Measurements from ENCODE around the gene DDX17. TPM values are rescaled to one million over a fixed set of nuclear protein-coding genes. Genes with fewer than 3 reads are reported as not detected.
"Not testable (repeated sequence)": the region's sequence is repeated elsewhere in the genome, so short reads cannot be mapped to it uniquely, and the experiment has no call there.

DDX17 gene
- total and polyA plus RNA-seq, 4 donors, result 50.0 to 555 (median 366) TPM

GRCh38 chr22:38477585-38477984 is 28.5 kb downstream of the DDX17 start:
- intact Hi-C loops (cut with DNase I), result no loop called here
- ATAC-seq (ENCODE audit: low FRiP score) (no peak), DNase-seq (no peak)
- H3K27ac ChIP-seq (ENCODE audit: low read depth in 1 of 2, low read length in 2 of 2), result no peak overlapping the region
- H3K36me3 ChIP-seq (ENCODE audit: control insufficient read depth in 1 of 2, insufficient read depth in 2 of 2, low read length in 1 of 2), result peaks cover 2 to 4% of the 10 kb centered on the region in 2 donors
- H3K9me3 ChIP-seq (ENCODE audit: control insufficient read depth, low read length), result no peaks in the 10 kb centered on the region
- no peaks in the 10 kb centered on the region for H3K27me3 ChIP-seq (ENCODE audit: control insufficient read depth in 1 of 2, insufficient read depth in 2 of 2, low read length in 1 of 2)
- H3K4me1 ChIP-seq (ENCODE audit: control insufficient read depth in 1 of 2, insufficient read depth in 2 of 2, low read length in 2 of 2), result no peaks in the 10 kb centered on the region
- no peak overlapping the region for H3K4me3 ChIP-seq (ENCODE audit: low read length in 2 of 2)
- WGBS, 2 donors, result 76 to 81% methylated on average over 1 of the region's 1 CpG

DNA sequence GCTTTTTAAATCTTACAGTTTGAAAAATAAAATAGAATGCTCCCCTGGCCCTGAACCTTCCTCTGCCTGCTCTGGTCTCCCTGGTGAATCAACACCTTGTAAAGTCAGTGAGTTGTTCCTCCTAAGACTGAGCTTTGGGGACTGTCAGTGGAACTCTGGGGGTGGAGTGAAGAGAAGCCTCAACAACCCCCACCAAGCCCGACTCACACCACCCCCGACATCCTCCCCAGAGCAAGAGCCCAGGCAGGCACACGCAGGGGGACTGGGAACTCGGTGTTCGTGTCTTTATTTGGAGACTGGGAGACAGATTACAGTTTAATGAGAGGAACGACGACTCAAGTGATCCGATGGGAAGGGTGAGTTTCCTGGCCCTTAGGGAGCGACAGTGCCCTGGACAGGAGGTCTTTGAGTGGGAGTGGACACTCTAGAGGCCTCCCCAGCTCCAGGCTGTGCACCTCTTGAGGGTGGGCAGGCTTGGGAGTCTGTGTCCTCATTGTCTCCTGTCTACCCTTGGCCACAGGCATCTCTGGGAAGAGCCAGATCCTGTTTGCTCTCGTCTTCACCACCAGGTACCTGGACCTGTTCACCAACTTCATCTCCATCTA is 32.0 kb downstream of the DDX17 start:
- no peak overlapping the region for H3K27ac ChIP-seq (ENCODE audit: low read depth in 1 of 2, low read length in 2 of 2)
- H3K36me3 ChIP-seq (ENCODE audit: control insufficient read depth in 1 of 2, insufficient read depth in 2 of 2, low read length in 1 of 2), result no peaks in the 10 kb centered on the region
- H3K9me3 ChIP-seq (ENCODE audit: control insufficient read depth, low read length), result no peaks in the 10 kb centered on the region
- intact Hi-C loops (cut with DNase I), result no loop called here
- DNase-seq (peak in 1 of 2 donors; percentile 49), ATAC-seq (ENCODE audit: low FRiP score) (no peak)
- no peaks in the 10 kb centered on the region for H3K27me3 ChIP-seq (ENCODE audit: control insufficient read depth in 1 of 2, insufficient read depth in 2 of 2, low read length in 1 of 2)
- no peak overlapping the region for H3K4me3 ChIP-seq (ENCODE audit: low read length in 2 of 2)
- 59 to 67% methylated on average over 10 of the region's 10 CpGs for WGBS, 2 donors
- H3K4me1 ChIP-seq (ENCODE audit: control insufficient read depth in 1 of 2, insufficient read depth in 2 of 2, low read length in 2 of 2), result no peaks in the 10 kb centered on the region

DNA sequence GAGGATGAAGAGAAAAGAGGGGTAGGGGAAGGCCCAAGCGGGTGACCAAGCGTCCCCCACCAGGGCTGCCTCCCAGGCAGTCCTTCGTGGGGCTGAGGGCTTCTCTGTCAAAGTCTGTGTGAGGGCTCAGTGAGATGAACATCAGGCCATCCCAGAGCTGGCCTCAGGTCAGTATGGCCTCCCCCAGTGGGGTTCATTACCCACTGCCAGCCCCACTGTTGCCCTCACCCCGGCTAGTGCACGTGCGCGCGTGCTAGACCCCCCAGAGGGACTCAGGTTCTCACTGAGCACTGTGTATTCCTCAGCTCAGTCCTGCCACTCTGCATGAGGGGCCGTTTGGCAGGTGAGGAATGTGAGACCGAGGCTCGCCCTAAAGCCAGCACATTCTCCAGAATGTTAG is 34.9 kb downstream of the DDX17 start:
- H3K36me3 ChIP-seq (ENCODE audit: control insufficient read depth in 1 of 2, insufficient read depth in 2 of 2, low read length in 1 of 2), result no peaks in the 10 kb centered on the region
- ATAC-seq (ENCODE audit: low FRiP score), result no peak
- no peaks in the 10 kb centered on the region for H3K27me3 ChIP-seq (ENCODE audit: control insufficient read depth in 1 of 2, insufficient read depth in 2 of 2, low read length in 1 of 2)
- no peaks in the 10 kb centered on the region for H3K9me3 ChIP-seq (ENCODE audit: control insufficient read depth, low read length)
- DNase-seq, result peak in 1 of 2 donors; percentile 59
- H3K4me3 ChIP-seq (ENCODE audit: low read length in 2 of 2), result no peak overlapping the region
- intact Hi-C loops (cut with DNase I), result no loop called here
- H3K27ac ChIP-seq (ENCODE audit: low read depth in 1 of 2, low read length in 2 of 2), result no peak overlapping the region
- 79 to 88% methylated on average over 11 of the region's 11 CpGs for WGBS, 2 donors
- no peaks in the 10 kb centered on the region for H3K4me1 ChIP-seq (ENCODE audit: control insufficient read depth in 1 of 2, insufficient read depth in 2 of 2, low read length in 2 of 2)

GRCh38 chr22:38470179-38470578 is 35.9 kb downstream of the DDX17 start:
- H3K27ac ChIP-seq (ENCODE audit: low read depth in 1 of 2, low read length in 2 of 2); intact Hi-C loops (cut with DNase I); H3K9me3 ChIP-seq (ENCODE audit: control insufficient read depth, low read length); ATAC-seq (ENCODE audit: low FRiP score); H3K27me3 ChIP-seq (ENCODE audit: control insufficient read depth in 1 of 2, insufficient read depth in 2 of 2, low read length in 1 of 2); H3K4me3 ChIP-seq (ENCODE audit: low read length in 2 of 2); H3K36me3 ChIP-seq (ENCODE audit: control insufficient read depth in 1 of 2, insufficient read depth in 2 of 2, low read length in 1 of 2); H3K4me1 ChIP-seq (ENCODE audit: control insufficient read depth in 1 of 2, insufficient read depth in 2 of 2, low read length in 2 of 2): not testable (repeated sequence)
- DNase-seq, result peak in 1 of 2 donors; percentile 14
- WGBS, 2 donors, result 94 to 96% methylated on average over 10 of the region's 10 CpGs

GRCh38 chr22:38469306-38469781 is 36.8 kb downstream of the DDX17 start:
- 86 to 91% methylated on average over 6 of the region's 6 CpGs for WGBS, 2 donors
- H3K36me3 ChIP-seq (ENCODE audit: control insufficient read depth in 1 of 2, insufficient read depth in 2 of 2, low read length in 1 of 2), result no peaks in the 10 kb centered on the region
- H3K4me3 ChIP-seq (ENCODE audit: low read length in 2 of 2), result no peak overlapping the region
- H3K9me3 ChIP-seq (ENCODE audit: control insufficient read depth, low read length), result no peaks in the 10 kb centered on the region
- ATAC-seq (ENCODE audit: low FRiP score) (no peak), DNase-seq (peak in 1 of 2 donors; percentile 73)
- no peaks in the 10 kb centered on the region for H3K27me3 ChIP-seq (ENCODE audit: control insufficient read depth in 1 of 2, insufficient read depth in 2 of 2, low read length in 1 of 2)
- H3K27ac ChIP-seq (ENCODE audit: low read depth in 1 of 2, low read length in 2 of 2), result no peak overlapping the region
- intact Hi-C loops (cut with DNase I), result loop anchor here in 1 of 2 donors (5.0 kb wide), 1 partner anchor 33 kb away; no protein-coding TSS in a partner anchor
- H3K4me1 ChIP-seq (ENCODE audit: control insufficient read depth in 1 of 2, insufficient read depth in 2 of 2, low read length in 2 of 2), result no peaks in the 10 kb centered on the region

GRCh38 chr22:38468443-38469305 is 37.4 kb downstream of the DDX17 start:
- intact Hi-C loops (cut with DNase I), result loop anchor here in 1 of 2 donors (5.0 kb wide), 1 partner anchor 34 kb away; no protein-coding TSS in a partner anchor
- ATAC-seq (ENCODE audit: low FRiP score), result peak; percentile 31
- WGBS, 2 donors, result 15 to 19% methylated on average over 26 to 28 of the region's 28 CpGs

GRCh38 chr22:38467904-38468442 is 38.1 kb downstream of the DDX17 start, which contains the start of gene KDELR3:
Gene KDELR3, plus strand, starts transcription at chr22:38468096. Its CDS starts 138 bp downstream, at chr22:38468234.
- no peaks in the 10 kb centered on the region for H3K9me3 ChIP-seq (ENCODE audit: control insufficient read depth, low read length)
- H3K27ac ChIP-seq (ENCODE audit: low read depth in 1 of 2, low read length in 2 of 2), result no peak within 1 kb of the TSS
- WGBS, 2 donors, result 0 to 1% methylated on average over 51 to 53 of the region's 53 CpGs
- H3K4me3 ChIP-seq (ENCODE audit: low read length in 2 of 2), result peak within 1 kb of the TSS; percentile 3 to 21
- peak; percentile 79 to 93 for DNase-seq
- peak; percentile 90 for ATAC-seq (ENCODE audit: low FRiP score)
- no peaks in the 10 kb centered on the region for H3K4me1 ChIP-seq (ENCODE audit: control insufficient read depth in 1 of 2, insufficient read depth in 2 of 2, low read length in 2 of 2)
- intact Hi-C loops (cut with DNase I), result loop anchor here in 1 of 2 donors (5.0 kb wide), 1 partner anchor 34 kb away; no protein-coding TSS in a partner anchor
- no peaks in the 10 kb centered on the region for H3K36me3 ChIP-seq (ENCODE audit: control insufficient read depth in 1 of 2, insufficient read depth in 2 of 2, low read length in 1 of 2)
- no peaks in the 10 kb centered on the region for H3K27me3 ChIP-seq (ENCODE audit: control insufficient read depth in 1 of 2, insufficient read depth in 2 of 2, low read length in 1 of 2)

More at GRCh38 chr22:38468443-38469305, 37.4 kb downstream of the DDX17 start:
- Histone ChIP-seq H3K4me3 (ENCODE audit: low read length in 2 of 2) (peak overlapping the region in 1 of 2 donors; percentile 21), H3K4me1 (ENCODE audit: control insufficient read depth in 1 of 2, insufficient read depth in 2 of 2, low read length in 2 of 2) (no peaks in the 10 kb centered on the region), H3K9me3 (ENCODE audit: control insufficient read depth, low read length) (no peaks in the 10 kb centered on the region), H3K27me3 (ENCODE audit: control insufficient read depth in 1 of 2, insufficient read depth in 2 of 2, low read length in 1 of 2) (no peaks in the 10 kb centered on the region), H3K36me3 (ENCODE audit: control insufficient read depth in 1 of 2, insufficient read depth in 2 of 2, low read length in 1 of 2) (no peaks in the 10 kb centered on the region), H3K27ac (ENCODE audit: low read depth in 1 of 2, low read length in 2 of 2) (no peak overlapping the region)
- peak in 1 of 2 donors; percentile 73 for DNase-seq

GRCh38 chr22:38467438-38467903 is 38.6 kb downstream of the DDX17 start:
- no peaks in the 10 kb centered on the region for H3K9me3 ChIP-seq (ENCODE audit: control insufficient read depth, low read length)
- WGBS, 2 donors, result 15 to 16% methylated on average over 20 of the region's 20 CpGs
- ATAC-seq (ENCODE audit: low FRiP score), result no peak
- intact Hi-C loops (cut with DNase I), result loop anchor here in 1 of 2 donors (5.0 kb wide), 1 partner anchor 35 kb away; no protein-coding TSS in a partner anchor
- H3K4me3 ChIP-seq (ENCODE audit: low read length in 2 of 2), result peak overlapping the region; percentile 3 to 21
- no peaks in the 10 kb centered on the region for H3K4me1 ChIP-seq (ENCODE audit: control insufficient read depth in 1 of 2, insufficient read depth in 2 of 2, low read length in 2 of 2)
- no peaks in the 10 kb centered on the region for H3K36me3 ChIP-seq (ENCODE audit: control insufficient read depth in 1 of 2, insufficient read depth in 2 of 2, low read length in 1 of 2)
- H3K27me3 ChIP-seq (ENCODE audit: control insufficient read depth in 1 of 2, insufficient read depth in 2 of 2, low read length in 1 of 2), result no peaks in the 10 kb centered on the region
- peak in 1 of 2 donors; percentile 77 for DNase-seq
- H3K27ac ChIP-seq (ENCODE audit: low read depth in 1 of 2, low read length in 2 of 2), result no peak overlapping the region

All from aorta (tissue), 5 donors.